NCI-H345 treated with DMSO at 0.1 percent for 48 hours (cell line): Measurements from ENCODE around the gene PCYOX1L.

ENCODE experiments used
- DNase-seq: peaks from one replicate; lab custom pipeline; 2025; ENCODE audit not compliant: unreplicated experiment; lab: John Stamatoyannopoulos, UW

Gene PCYOX1L

GRCh38 chr5:149406203-149406978, 48.5 kb downstream of the PCYOX1L start:
- no peak for DNase-seq

- no peak for DNase-seq
These were observed 49.1 kb downstream of the PCYOX1L start for GRCh38 chr5:149406979-149407306.

GRCh38 chr5:149407323-149408251, 49.7 kb downstream of the PCYOX1L start:
- no peak for DNase-seq

GRCh38 chr5:149408252-149409099, 50.6 kb downstream of the PCYOX1L start:
- no peak for DNase-seq

GRCh38 chr5:149409268-149409948, 51.6 kb downstream of the PCYOX1L start:
- DNase-seq: no peak

GRCh38 chr5:149410071-149410470, 52.2 kb downstream of the PCYOX1L start:
- no peak for DNase-seq

GRCh38 chr5:149410721-149411432, 53.0 kb downstream of the PCYOX1L start:
- DNase-seq: no peak

- no peak for DNase-seq
These were observed 54.1 kb downstream of the PCYOX1L start for GRCh38 chr5:149411738-149412519.

GRCh38 chr5:149412783-149413476, 55.1 kb downstream of the PCYOX1L start:
- no peak for DNase-seq

- DNase-seq: no peak
These were observed 55.8 kb downstream of the PCYOX1L start for GRCh38 chr5:149413477-149414210.

GRCh38 chr5:149414405-149415065, 56.7 kb downstream of the PCYOX1L start:
- DNase-seq: no peak

GRCh38 chr5:149415066-149415967, 57.5 kb downstream of the PCYOX1L start:
- no peak for DNase-seq

- DNase-seq: no peak
These were observed 59.3 kb downstream of the PCYOX1L start for GRCh38 chr5:149416987-149417710.

GRCh38 chr5:149417711-149418368, 60.0 kb downstream of the PCYOX1L start:
- DNase-seq: no peak

- no peak for DNase-seq
These were observed 61.2 kb downstream of the PCYOX1L start for GRCh38 chr5:149418910-149419531.
